Neural crest cell (in vitro differentiated cells): ENCODE measurements around the gene PTPRM. TPM values are rescaled to one million over a fixed set of nuclear protein-coding genes. Genes with fewer than 3 reads are reported as not detected.

Experiments
- DNase-seq: peaks from one replicate; pipeline ENCODE4 v3.0.0; 2021; ENCODE audit warnings: low read depth, mixed read lengths, low spot score
- H3K27ac Mint-ChIP-seq: one replicate; pipeline ENCODE4 v1.8.0; 2021; ENCODE audit warnings: mild to moderate bottlenecking, mixed read lengths; ENCODE audit not compliant: unreplicated experiment
- H3K27me3 Mint-ChIP-seq: 2 replicates; pipeline ENCODE4 v1.8.0; 2021; ENCODE audit warnings: low read depth, mild to moderate bottlenecking, mixed read lengths
- H3K36me3 Mint-ChIP-seq: 2 replicates; pipeline ENCODE4 v1.8.0; 2021; ENCODE audit warnings: low read depth, mild to moderate bottlenecking, mixed read lengths
- H3K4me1 Mint-ChIP-seq: 2 replicates; pipeline ENCODE4 v1.8.0; 2021; ENCODE audit warnings: mixed read lengths
- H3K4me3 Mint-ChIP-seq: one replicate; pipeline ENCODE4 v1.8.0; 2021; ENCODE audit warnings: mild to moderate bottlenecking, mixed read lengths
- H3K9me3 Mint-ChIP-seq: 2 replicates; pipeline ENCODE4 v1.8.0; 2021; ENCODE audit warnings: mixed read lengths
- total RNA-seq: library from RNA; stranded (reverse); gene quantifications from 2 replicates; pipeline ENCODE4 v1.2.1, GENCODE V29; 2021
- TF ChIP-seq, protein P1 (sequence below): fragments of 200-600 bp; sonication (generic); conservative IDR thresholded peaks from 2 replicates; pipeline ENCODE4 v1.5.0; 2021; ENCODE audit warnings: antibody characterized with exemption, mild to moderate bottlenecking

Gene PTPRM
- total RNA-seq, 1 donor from 2014 or later = 7.7 TPM

DNA sequence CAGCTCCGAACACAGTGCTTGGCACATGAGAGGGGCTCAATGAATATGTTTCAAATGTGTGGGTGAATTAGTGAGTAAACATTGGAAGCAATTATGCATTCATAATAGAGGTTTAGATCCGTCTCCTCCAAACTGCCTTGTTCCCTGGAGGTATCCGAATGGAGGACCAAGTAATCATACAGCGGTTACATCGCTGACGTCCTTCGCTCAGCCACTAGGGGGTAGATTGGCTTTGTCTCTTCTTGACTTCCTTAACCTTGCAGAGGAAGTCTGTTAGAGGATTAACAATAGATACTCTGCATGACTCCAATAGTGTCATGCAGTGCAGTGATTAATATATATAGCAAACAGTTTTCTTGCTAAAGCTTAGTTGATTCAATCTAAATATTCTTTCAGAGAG, 517.0 kb downstream of the PTPRM start:
- Mint-ChIP-seq H3K27me3 (no peaks in the 10 kb centered on the region), H3K9me3 (no peaks in the 10 kb centered on the region), H3K4me1 (peaks cover 3% of the 10 kb centered on the region), H3K4me3 (no peak overlapping the region), H3K27ac (no peak overlapping the region), H3K36me3 (no peaks in the 10 kb centered on the region)
- TF ChIP-seq, protein P1, sequence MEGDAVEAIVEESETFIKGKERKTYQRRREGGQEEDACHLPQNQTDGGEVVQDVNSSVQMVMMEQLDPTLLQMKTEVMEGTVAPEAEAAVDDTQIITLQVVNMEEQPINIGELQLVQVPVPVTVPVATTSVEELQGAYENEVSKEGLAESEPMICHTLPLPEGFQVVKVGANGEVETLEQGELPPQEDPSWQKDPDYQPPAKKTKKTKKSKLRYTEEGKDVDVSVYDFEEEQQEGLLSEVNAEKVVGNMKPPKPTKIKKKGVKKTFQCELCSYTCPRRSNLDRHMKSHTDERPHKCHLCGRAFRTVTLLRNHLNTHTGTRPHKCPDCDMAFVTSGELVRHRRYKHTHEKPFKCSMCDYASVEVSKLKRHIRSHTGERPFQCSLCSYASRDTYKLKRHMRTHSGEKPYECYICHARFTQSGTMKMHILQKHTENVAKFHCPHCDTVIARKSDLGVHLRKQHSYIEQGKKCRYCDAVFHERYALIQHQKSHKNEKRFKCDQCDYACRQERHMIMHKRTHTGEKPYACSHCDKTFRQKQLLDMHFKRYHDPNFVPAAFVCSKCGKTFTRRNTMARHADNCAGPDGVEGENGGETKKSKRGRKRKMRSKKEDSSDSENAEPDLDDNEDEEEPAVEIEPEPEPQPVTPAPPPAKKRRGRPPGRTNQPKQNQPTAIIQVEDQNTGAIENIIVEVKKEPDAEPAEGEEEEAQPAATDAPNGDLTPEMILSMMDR = peak; percentile 73
- peak; percentile 15 for DNase-seq

DNA sequence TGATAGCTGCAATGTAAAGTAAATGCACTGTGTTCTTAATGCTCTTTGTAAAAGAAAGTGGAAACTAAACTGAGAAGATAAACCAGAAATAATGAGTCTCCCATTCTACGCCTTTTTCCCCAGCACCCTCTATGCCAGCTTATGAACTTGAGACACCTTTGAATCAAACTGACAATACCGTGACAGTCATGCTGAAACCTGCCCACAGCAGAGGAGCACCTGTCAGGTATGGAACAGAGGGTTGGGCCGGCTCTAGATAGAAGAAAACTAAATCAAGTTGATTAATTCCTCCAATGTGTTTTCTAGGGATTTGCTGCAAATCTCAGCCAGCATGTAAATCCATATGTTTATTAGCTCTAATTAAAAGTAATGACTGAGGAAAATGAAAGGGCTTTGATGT, 521.5 kb downstream of the PTPRM start:
- TF ChIP-seq, protein P1 = no peak
- Mint-ChIP-seq H3K4me3 (no peak overlapping the region), H3K27ac (no peak overlapping the region), H3K4me1 (peaks cover 3% of the 10 kb centered on the region), H3K9me3 (no peaks in the 10 kb centered on the region), H3K36me3 (no peaks in the 10 kb centered on the region), H3K27me3 (no peaks in the 10 kb centered on the region)
- DNase-seq = no peak

DNA sequence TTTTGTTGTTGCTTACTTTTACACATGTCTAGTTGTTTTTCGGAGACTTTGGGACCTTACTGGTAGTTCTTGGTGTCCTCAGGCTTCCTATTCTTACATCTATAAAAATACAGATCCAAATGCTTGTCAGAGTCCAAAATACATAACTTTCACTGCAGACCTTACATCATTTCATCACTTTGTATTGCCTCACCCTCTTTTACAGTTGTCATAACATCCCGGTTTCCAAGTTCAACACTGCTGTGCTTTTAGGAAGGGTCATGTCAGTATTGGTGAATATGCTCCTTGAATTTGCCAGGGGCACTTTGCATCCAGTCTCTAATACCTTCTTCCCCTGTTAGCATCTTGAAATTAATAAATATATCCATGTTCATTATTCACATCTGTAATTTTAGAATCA, 523.9 kb downstream of the PTPRM start:
- no peak overlapping the region for H3K4me3 Mint-ChIP-seq
- H3K27ac Mint-ChIP-seq = no peak overlapping the region
- H3K27me3 Mint-ChIP-seq = no peaks in the 10 kb centered on the region
- DNase-seq = no peak
- no peaks in the 10 kb centered on the region for H3K4me1 Mint-ChIP-seq
- no peaks in the 10 kb centered on the region for H3K36me3 Mint-ChIP-seq
- H3K9me3 Mint-ChIP-seq = no peaks in the 10 kb centered on the region
- TF ChIP-seq, protein P1 = no peak

DNA sequence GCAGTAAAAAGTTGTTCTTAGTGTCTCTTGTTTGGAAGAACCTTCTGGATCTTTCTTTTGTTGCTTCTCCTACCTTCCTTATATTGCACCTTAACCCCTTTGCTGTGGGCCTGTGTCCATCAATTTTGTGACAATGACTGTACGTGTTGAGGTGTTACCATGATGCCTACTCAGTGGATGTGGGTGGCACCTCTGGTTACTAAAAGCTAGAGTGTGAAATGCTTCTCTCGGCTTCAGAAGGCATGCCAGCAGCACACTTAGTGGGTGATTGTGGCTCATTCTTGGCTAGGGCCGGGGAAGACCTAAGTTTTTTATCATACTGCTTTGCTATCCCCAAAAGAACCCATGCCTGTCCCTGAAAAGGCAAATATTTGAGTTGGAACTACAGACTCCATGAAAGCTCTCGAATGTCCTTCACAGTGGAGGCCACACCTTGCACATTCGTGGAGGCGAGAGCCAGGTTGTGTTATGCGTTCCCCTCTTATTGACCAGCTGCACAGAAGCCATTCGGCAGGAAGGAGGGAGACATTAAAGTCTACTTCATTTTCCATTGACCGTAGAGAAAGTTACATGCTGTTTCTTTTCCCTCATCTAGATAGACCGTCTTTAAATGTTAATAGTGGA, 528.9 kb downstream of the PTPRM start:
- TF ChIP-seq, protein P1 = no peak
- Mint-ChIP-seq H3K36me3 (no peaks in the 10 kb centered on the region), H3K4me3 (no peak overlapping the region), H3K27me3 (no peaks in the 10 kb centered on the region), H3K27ac (no peak overlapping the region), H3K9me3 (no peaks in the 10 kb centered on the region), H3K4me1 (no peaks in the 10 kb centered on the region)
- DNase-seq = no peak

DNA sequence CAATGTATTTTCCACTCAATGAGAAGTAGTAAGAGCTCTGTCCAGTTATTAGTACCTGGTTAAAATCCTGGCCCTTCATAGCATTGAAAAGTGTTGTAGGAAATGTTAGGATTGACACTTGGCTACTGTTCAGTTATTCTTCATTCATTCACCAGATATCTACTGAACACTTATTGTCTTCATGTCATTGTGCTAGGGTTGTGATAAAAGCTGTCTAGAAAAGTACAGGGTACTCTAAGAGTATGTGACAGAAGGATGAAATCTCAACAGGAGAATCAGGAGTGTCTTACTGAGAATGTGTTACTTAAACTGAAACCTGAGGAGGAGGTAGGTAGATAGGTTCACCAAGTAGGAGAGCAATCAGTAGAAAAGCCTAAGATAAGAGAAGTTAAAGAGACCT, 530.3 kb downstream of the PTPRM start:
- TF ChIP-seq, protein P1 = no peak
- Mint-ChIP-seq H3K9me3 (no peaks in the 10 kb centered on the region), H3K27ac (no peak overlapping the region), H3K36me3 (no peaks in the 10 kb centered on the region), H3K4me1 (no peaks in the 10 kb centered on the region), H3K4me3 (no peak overlapping the region), H3K27me3 (no peaks in the 10 kb centered on the region)
- DNase-seq = no peak

DNA sequence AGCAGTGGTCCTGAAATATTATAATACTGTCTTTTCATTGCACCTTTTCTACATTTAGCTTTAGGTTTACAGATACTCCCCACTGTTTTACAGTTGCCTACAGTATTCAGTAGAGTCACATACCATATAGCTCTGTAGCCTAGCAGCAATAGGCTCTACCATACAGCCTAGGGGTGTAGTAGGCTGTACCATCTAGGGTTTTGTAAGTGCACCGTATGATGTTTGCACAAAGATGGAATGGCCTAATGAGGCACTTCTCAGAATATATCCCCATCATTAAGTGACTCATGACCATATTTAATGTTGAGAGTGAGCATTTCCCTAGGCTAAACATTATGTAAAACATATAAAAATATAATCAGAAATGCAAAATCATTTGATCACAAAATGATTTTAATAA, 530.8 kb downstream of the PTPRM start:
- no peaks in the 10 kb centered on the region for H3K36me3 Mint-ChIP-seq
- no peak overlapping the region for H3K27ac Mint-ChIP-seq
- no peaks in the 10 kb centered on the region for H3K27me3 Mint-ChIP-seq
- no peak overlapping the region for H3K4me3 Mint-ChIP-seq
- TF ChIP-seq, protein P1 = no peak
- no peaks in the 10 kb centered on the region for H3K4me1 Mint-ChIP-seq
- H3K9me3 Mint-ChIP-seq = no peaks in the 10 kb centered on the region
- DNase-seq = no peak
